Keratinocyte (primary cell): ENCODE results near the gene SLC35A5.
A peak's percentile ranks its signal among the peaks of the same experiment; 100 is the strongest.

ENCODE experiments used
- EZH2 ChIP-seq: IDR thresholded peaks from one replicate; pipeline ENCODE4 v1.6.1; 2012; ENCODE audit warnings: inconsistent platforms, mild to moderate bottlenecking, low read length, moderate library complexity
- TF ChIP-seq, protein P1 (sequence below), 3 experiments: IDR thresholded peaks in 1 of 3; conservative IDR thresholded peaks in 1 of 3; optimal IDR thresholded peaks in 1 of 3; 2 replicates in 2 of 3; 3 replicates in 1 of 3; pipeline versions ENCODE3 to v1.5.1; 2011; ENCODE audit warnings: low read length in 3 of 3, mild to moderate bottlenecking in 3 of 3, moderate library complexity in 2 of 3, control low read depth in 1 of 3, inconsistent platforms in 1 of 3; ENCODE audit not compliant: insufficient read depth in 2 of 3; ENCODE audit errors: extremely low read depth in 1 of 3

DNA sequence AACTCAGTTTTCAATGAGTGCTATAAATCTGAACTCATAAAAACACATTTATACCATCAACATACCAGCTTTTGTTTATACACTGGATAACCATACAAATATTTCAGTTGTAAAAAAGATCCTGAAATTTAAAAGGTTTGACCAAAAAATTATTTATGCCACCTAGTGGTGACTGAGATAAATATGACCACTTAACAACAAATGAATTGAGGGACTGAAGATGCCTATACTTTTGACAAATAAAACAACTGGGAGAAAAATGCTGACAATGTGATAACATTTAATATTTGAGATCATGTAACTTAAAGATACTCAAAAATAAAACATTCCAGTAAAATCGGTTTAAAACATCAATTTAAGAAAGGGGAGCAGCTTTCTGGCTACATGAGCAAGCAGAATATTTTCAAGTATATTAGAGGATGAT, 30.5 kb upstream of the SLC35A5 start:
- TF ChIP-seq, protein P1, sequence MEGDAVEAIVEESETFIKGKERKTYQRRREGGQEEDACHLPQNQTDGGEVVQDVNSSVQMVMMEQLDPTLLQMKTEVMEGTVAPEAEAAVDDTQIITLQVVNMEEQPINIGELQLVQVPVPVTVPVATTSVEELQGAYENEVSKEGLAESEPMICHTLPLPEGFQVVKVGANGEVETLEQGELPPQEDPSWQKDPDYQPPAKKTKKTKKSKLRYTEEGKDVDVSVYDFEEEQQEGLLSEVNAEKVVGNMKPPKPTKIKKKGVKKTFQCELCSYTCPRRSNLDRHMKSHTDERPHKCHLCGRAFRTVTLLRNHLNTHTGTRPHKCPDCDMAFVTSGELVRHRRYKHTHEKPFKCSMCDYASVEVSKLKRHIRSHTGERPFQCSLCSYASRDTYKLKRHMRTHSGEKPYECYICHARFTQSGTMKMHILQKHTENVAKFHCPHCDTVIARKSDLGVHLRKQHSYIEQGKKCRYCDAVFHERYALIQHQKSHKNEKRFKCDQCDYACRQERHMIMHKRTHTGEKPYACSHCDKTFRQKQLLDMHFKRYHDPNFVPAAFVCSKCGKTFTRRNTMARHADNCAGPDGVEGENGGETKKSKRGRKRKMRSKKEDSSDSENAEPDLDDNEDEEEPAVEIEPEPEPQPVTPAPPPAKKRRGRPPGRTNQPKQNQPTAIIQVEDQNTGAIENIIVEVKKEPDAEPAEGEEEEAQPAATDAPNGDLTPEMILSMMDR (optimal IDR thresholded peaks at IDR 0.05 in 1 of 3, IDR thresholded peaks at IDR 0.05 in 1 of 3, conservative IDR thresholded peaks at IDR 0.05 in 1 of 3; ENCODE audit: extremely low read depth in 1 of 3, insufficient read depth in 2 of 3, low read length in 3 of 3): peak in 2 of 3 experiments; percentile 4 to 30
- no peak for TF ChIP-seq EZH2
